Measurements from ENCODE around the gene BACH2. TPM values are rescaled to one million over a fixed set of nuclear protein-coding genes. Genes with fewer than 3 reads are reported as not detected.
"Not testable (repeated sequence)": the region's sequence is repeated elsewhere in the genome, so short reads cannot be mapped to it uniquely, and the experiment has no call there.

BACH2 gene
- total RNA-seq, 1 donor, result 0.27 TPM

DNA sequence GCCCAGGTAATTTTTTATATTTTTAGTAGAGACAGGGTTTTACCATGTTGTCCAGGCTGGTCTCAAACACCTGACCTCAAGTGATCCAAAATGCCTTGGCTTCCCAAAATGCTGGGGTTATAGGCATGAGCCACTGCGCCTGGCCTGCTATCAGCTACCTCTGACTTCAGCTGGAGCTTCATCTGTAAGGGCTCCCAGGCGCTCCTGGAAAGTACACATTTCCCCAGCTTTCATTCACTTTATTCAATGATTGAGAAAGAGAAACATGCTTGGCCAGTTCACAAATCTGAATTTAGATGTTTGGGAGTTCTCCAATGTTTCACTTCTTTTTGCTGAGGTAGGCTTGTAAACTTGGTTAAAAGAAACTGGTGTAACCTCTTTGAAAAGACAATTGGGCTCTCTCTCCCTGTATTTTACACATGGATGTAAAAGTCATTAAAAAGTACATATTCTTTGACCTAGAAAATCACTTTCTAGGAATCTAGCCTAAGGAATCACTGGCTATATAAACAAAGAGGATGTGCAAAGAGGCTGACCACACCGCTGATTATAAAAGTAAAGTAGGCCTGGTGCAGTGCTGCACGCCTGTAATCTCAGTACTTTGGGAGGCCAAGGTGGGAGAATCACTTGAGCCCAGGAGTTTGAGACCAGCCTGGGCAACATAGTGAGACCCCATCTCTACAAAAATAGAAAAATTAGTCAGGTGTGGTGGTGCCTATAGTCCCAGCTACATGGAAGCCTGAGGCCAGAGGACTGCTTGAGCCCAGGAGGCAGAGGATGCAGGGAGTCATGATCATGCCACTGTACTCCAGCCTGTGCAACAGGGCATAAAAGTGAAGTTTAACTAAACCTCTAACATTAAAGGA lies 128.9 kb downstream of the BACH2 start:
- no peak for DNase-seq (ENCODE audit: low read depth)
- TF ChIP-seq, protein P1, sequence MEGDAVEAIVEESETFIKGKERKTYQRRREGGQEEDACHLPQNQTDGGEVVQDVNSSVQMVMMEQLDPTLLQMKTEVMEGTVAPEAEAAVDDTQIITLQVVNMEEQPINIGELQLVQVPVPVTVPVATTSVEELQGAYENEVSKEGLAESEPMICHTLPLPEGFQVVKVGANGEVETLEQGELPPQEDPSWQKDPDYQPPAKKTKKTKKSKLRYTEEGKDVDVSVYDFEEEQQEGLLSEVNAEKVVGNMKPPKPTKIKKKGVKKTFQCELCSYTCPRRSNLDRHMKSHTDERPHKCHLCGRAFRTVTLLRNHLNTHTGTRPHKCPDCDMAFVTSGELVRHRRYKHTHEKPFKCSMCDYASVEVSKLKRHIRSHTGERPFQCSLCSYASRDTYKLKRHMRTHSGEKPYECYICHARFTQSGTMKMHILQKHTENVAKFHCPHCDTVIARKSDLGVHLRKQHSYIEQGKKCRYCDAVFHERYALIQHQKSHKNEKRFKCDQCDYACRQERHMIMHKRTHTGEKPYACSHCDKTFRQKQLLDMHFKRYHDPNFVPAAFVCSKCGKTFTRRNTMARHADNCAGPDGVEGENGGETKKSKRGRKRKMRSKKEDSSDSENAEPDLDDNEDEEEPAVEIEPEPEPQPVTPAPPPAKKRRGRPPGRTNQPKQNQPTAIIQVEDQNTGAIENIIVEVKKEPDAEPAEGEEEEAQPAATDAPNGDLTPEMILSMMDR (IDR thresholded peaks at IDR 0.05; ENCODE audit: insufficient read depth, low read length), result no peak

DNA sequence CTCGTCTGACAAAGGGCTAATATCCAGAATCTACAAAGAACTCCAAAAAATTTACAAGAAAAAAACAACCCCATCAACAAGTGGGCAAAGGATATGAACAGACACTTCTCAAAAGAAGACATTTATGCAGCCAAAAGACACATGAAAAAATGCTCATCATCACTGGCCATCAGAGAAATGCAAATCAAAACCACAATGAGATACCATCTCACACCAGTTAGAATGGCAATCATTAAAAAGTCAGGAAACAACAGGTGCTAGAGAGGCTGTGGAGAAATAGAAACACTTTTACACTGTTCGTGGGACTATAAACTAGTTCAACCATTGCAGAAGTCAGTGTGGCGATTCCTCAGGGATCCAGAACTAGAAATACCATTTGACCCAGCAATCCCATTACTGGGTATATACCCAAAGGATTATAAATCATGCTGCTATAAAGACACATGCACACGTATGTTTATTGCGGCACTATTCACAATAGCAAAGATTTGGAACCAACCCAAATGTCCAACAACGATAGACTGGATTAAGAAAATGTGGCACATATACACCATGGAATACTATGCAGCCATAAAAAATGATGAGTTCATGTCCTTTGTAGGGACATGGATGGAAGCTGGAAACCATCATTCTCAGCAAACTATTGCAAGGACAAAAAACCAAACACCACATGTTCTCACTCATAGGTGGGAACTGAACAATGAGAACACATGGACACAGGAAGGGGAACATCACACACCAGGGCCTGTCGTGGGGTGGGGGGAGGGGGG lies 130.3 kb downstream of the BACH2 start:
- H3K4me3 ChIP-seq (ENCODE audit: low read depth, low read length); DNase-seq (ENCODE audit: low read depth): not testable (repeated sequence)

More for the DNA sequence above, 128.9 kb downstream of the BACH2 start:
- H3K4me3 ChIP-seq (ENCODE audit: low read depth, low read length), result no peak overlapping the region

DNA sequence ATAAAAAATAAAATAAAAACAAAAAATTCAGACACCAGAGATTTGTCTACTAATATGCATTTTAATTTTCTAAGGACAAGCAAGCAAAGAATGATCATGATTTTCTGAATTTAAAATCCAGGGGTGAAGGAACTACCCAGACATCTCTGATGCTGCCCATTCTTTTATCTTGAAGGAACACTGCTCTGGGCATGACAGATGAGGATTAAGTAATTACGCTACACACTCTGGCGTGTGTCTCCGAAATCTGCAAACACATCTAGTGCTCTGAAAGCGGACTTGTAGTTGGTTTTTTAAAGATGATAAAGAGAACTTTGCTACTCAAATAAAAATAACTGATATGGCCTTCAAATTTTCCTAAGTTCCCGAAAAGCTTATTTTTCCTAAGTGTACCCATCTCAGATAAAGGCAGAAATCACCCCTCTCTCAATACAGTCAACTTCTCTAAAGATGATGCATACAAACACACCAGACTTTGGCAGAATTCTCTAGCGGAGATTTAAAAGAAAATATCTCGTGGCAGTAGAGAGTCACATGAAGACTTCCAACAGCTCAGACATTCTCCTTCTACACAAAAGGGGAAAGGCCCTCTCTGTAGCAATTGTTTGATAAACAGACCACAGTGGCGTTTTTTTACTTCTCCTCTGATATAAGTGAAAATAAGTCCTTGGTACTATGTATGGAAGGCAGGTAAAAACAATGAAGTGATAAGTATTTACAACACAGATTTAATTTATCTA lies 133.8 kb downstream of the BACH2 start:
- DNase-seq (ENCODE audit: low read depth), result no peak
- TF ChIP-seq, protein P1 (IDR thresholded peaks at IDR 0.05; ENCODE audit: insufficient read depth, low read length), result no peak
- H3K4me3 ChIP-seq (ENCODE audit: low read depth, low read length), result no peak overlapping the region

DNA sequence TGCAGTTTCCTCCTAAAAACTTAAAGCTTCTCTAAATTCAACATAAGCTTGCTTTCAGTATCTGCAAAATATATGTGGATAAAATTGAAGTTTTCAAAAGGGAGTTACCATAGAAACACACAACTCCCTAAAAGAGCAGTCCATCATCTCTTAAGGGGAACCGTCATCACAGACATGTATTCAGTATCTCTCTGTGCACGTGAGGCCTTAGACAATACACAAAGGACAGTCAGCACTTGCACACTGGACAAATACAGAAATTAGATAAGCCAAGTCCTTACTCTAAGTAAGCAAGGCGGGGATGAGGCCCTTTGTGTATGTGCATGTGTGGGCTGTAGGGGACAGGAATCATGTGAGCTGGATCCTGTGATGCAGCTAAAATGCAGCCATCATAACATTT lies 136.6 kb downstream of the BACH2 start:
- TF ChIP-seq, protein P1 (IDR thresholded peaks at IDR 0.05; ENCODE audit: insufficient read depth, low read length), result no peak
- no peak for DNase-seq (ENCODE audit: low read depth)
- H3K4me3 ChIP-seq (ENCODE audit: low read depth, low read length), result no peak overlapping the region

DNA sequence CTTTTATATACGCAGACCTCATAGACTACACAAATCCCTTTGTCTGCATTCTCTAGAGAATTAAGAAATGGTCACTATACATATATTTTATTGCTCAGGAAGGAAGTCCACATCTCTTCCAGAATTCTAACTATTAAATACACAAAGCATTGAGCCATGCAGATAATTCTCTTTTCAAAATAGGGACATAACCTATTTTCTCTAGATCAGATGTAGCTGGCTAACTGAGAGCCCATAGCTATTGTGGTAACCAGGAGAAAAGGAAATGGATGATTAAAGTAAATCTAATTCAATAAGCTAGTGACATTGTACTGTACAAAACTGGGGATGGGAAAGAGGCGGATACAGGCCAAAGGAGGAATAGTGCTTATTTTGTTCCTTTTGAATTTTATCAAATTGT lies 137.2 kb downstream of the BACH2 start:
- H3K4me3 ChIP-seq (ENCODE audit: low read depth, low read length), result no peak overlapping the region
- no peak for DNase-seq (ENCODE audit: low read depth)
- TF ChIP-seq, protein P1 (IDR thresholded peaks at IDR 0.05; ENCODE audit: insufficient read depth, low read length), result no peak

DNA sequence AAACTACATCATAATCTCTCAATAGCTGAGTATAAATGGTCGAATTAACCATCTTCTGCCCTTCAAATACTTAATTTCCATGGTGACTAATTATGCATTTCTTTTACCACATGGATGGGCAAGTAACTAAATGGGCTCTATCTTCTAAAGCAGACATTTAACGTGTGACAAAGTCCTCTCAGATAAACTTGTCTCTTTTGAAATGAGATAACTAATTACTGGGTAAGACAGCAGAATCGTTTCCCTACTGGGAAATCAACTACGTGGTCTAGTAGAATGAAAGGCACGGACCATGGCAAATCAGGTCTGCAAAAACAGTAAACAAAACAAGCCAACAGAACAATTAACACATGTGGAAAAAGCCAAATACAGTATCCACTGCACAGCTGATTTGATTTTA lies 137.7 kb downstream of the BACH2 start:
- TF ChIP-seq, protein P1 (IDR thresholded peaks at IDR 0.05; ENCODE audit: insufficient read depth, low read length), result no peak
- H3K4me3 ChIP-seq (ENCODE audit: low read depth, low read length), result no peak overlapping the region
- no peak for DNase-seq (ENCODE audit: low read depth)

DNA sequence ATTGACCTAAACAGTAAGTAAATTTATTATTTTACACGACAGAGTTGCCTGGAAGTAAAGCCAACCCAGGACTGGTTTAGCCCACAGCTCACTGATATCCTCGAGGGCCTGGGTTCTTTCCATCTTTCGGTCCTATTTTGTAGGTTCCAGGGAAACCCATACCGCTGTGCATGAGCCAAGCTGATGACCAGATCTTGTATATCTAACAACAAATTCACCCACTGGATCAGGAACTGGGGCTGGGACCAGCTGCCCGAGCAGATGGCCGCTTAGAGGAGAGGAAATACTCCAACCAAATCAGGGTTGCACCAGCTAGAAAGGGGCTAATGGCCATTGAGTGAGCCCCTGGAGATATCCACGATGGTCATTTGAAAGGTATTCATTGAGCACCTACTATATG lies 139.2 kb downstream of the BACH2 start:
- TF ChIP-seq, protein P1 (IDR thresholded peaks at IDR 0.05; ENCODE audit: insufficient read depth, low read length), result no peak
- H3K4me3 ChIP-seq (ENCODE audit: low read depth, low read length), result no peak overlapping the region
- no peak for DNase-seq (ENCODE audit: low read depth)
